ENCODE measurements around the gene PPP2R5D.

DNA sequence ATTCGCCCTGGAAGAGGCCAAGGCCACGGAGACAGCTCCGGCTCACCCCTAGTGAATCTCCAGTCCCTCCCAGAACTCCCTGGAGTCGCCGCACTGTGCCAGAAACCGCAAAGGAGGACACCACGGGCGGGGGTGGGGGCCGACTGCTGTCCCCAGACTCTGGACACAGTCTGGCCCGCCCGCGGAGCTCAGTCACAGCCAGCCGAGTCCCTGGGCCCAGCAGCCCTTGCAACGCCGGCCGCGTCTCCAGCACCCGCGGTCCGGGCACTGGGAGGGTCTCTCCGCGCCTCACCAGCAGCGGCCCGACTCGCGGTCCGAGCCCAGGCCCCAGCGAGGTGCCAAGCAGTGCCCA lies 5.9 kb upstream of the PPP2R5D start:
- TF ChIP-seq, protein P1, sequence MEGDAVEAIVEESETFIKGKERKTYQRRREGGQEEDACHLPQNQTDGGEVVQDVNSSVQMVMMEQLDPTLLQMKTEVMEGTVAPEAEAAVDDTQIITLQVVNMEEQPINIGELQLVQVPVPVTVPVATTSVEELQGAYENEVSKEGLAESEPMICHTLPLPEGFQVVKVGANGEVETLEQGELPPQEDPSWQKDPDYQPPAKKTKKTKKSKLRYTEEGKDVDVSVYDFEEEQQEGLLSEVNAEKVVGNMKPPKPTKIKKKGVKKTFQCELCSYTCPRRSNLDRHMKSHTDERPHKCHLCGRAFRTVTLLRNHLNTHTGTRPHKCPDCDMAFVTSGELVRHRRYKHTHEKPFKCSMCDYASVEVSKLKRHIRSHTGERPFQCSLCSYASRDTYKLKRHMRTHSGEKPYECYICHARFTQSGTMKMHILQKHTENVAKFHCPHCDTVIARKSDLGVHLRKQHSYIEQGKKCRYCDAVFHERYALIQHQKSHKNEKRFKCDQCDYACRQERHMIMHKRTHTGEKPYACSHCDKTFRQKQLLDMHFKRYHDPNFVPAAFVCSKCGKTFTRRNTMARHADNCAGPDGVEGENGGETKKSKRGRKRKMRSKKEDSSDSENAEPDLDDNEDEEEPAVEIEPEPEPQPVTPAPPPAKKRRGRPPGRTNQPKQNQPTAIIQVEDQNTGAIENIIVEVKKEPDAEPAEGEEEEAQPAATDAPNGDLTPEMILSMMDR (conservative IDR thresholded peaks at IDR 0.05), result no peak
- TF ChIP-seq ZFX (IDR thresholded peaks at IDR 0.05), result no peak
